GM21360 (cell line): ENCODE results near the gene MT1E.
A peak's percentile ranks its signal among the peaks of the same experiment; 100 is the strongest.
"Not testable (repeated sequence)": the region's sequence is repeated elsewhere in the genome, so short reads cannot be mapped to it uniquely, and the experiment has no call there.

ENCODE experiments used
- ATAC-seq: cut with Tn5 transposase; IDR thresholded peaks from one replicate; pipeline ENCODE4 v1.9.1; 2021; ENCODE audit warnings: mild to moderate bottlenecking, moderate library complexity; ENCODE audit not compliant: unreplicated experiment

The MT1E gene

DNA sequence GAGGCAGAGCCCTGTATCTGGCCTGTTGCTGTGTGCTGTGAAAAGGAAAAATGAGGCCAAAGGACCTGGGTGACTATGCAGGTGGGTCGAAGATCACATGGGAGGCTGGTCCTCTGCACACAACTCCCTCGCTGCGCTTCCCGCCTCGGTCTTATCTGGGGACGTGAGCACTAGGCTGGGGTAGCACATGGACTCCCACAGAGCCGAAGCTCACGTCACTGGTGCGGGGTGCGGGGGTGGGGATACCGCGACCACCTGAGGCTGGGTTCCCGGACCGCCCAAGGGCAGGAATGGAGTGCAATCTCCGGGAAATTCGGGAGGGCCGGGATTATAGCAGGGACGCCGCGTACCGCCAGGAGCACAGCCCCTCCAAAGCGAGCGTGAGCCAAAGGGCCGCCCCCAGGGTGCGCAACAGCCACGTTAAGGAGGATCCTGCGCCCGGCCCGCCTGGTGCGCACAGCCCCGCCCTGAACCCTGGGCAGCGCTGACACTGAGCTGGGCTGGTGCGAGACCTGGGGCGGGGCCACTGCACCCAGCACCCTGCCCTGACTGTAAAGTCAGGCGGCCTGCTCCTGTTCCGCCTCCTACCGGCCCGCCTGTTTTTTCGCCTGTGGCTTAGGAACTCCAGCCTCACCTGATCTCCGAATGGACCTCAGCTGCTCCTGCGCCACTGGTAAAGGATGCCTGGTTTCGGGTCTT lies 17.6 kb downstream of the MT1E start:
- ATAC-seq, result peak; percentile 54

DNA sequence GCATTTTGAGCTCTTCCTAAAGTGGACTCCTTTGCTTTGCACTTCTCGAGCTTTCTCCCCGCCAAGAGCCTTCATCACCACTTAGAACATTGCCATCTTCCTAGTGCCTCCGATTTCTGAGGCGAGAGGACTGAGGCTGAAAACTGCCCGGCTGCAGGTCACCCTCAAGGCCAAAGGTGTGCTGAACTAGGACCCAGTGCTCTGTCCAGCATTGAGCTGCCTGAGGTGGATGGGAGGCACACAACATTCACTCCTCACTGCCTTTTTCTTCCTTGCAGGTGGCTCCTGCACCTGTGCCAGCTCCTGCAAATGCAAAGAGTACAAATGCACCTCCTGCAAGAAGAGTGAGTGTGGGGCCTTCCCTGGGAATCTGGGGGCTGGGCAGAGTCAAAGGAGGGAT lies 18.3 kb downstream of the MT1E start:
- no peak for ATAC-seq

DNA sequence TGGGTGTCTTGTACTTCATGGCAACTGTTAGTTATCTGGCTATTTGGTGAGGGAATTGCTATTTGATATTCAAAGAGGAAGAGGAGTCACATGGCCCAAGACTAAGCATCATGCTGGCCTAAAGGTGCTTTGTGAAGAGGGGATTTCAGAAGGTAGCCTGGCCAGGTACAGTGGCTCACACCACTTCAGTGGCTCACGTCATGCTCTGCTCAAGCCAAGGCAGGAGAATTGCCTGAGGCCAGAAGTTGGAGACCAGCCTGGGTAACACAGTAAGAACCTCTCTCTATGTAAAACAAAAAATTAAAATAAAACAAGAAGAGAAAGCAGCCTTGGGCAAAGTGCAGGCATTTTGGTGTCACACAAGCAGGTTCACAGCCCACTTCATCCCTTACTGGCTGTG lies 19.7 kb downstream of the MT1E start:
- no peak for ATAC-seq

DNA sequence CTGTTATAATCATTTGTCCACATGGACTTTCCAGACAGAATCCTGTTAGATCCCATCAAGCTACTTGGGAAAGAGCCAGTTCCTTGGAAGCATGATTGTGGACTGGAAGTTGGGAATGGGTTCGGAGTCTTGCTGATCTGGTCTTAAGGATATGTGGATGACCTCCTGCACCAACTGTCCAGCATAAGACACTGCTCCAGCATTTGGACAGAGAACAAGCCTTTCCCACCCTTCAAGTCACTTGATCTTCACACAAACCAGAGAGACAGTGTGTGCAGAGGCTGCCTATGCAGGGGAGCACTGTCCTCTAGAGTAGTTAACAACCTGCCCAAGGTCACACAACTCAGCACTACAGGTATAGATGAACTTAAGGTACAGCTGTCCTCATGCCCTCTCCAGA lies 20.3 kb downstream of the MT1E start:
- no peak for ATAC-seq

DNA sequence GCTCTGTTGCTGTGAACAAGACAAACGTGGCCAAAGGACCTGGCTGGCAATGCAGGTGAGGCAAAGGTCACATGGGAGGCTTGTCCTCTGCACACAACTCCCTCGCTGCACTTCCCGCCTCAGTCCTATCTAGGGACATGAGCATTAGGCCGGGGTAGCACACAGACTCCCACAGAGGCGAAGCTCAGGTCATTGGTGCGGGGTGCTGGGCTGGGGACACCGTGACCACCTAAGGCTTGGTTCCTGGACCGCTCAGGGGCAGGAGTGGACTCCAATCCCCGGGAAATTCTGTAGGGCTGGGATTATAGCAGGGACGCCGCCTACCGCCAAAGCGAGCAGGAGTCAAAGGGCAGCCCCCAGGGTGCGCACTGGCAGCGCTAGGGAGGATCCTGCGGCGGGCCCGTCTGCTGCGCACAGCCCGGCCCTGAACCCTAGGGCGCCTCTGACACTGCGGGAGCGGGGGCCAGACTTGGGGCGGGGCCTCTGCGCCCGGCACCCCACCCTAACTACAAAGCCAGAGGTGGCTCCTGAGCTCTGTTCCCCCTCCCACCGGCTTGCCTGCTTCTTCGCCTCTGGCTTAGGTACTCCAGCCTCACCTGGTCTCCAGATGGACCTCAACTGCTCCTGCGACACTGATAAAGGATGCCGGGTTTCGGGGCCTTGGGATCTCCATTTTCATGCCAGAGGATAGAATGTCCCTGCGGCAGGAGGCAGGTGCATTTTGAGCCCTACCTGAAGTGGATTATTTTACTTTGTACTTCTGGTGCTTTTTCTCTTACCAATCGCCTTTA lies 22.3 kb downstream of the MT1E start:
- no peak for ATAC-seq

DNA sequence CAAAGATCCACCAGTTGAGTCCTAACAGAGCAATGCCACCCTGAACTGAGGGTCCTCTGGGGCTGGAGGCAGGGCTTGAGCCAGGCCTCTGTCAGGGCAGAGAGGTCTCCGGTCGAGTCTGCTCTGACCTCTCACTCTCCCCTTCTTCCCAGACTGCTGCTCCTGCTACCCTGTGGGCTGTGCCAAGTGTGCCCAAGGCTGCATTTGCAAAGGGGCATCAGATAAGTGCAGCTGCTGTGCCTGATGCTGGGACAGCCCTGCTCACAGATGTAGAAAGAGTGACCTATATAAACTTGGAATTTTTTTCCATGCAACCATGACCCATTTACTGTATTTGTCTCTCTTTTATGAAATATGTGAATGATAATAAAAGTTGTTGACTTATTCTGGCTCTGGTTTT lies 23.7 kb downstream of the MT1E start:
- no peak for ATAC-seq

DNA sequence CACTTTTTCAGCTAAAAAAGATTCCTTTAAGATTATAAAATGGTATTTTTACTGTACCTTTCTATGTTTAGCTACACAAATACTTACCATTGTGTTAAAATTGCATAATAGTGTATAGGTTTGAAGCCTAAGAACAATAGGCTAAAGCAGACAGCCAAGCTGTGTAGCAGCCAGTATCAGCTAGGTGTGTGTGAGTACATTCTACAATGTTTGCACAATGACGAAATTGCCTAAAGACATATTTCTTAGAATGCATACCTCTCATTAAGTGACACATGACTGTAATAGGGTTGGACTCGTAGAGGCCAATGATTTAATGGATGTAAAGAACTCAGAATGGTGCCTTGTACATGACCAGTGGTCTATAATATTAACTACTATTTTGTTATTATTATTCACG lies 24.2 kb downstream of the MT1E start:
- ATAC-seq, result no peak

DNA sequence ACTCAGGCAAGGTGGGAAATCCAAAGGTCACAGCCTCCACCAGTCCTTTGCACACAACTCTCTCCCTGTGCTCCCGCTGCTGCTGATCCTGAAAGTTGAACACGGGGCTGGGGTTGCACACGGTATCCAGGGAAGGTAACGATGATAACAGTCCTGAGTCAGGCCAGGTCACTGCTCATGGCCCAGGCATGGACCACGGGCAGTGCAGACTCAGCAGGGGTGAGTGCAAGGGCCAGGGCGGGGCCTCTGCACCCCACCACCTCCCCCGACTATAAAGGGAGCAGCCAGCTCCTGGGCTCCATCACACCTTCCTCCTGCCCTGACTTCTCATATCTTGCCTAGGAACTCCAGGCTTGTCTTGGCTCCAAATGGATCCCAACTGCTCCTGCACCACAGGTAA lies 26.0 kb downstream of the MT1E start, which contains the start of gene MT1B:
Gene MT1B, plus strand, starts transcription at position 301 of the 400 bp plus-strand sequence. Its CDS starts 68 bp downstream, at position 369.
- ATAC-seq, result no peak

DNA sequence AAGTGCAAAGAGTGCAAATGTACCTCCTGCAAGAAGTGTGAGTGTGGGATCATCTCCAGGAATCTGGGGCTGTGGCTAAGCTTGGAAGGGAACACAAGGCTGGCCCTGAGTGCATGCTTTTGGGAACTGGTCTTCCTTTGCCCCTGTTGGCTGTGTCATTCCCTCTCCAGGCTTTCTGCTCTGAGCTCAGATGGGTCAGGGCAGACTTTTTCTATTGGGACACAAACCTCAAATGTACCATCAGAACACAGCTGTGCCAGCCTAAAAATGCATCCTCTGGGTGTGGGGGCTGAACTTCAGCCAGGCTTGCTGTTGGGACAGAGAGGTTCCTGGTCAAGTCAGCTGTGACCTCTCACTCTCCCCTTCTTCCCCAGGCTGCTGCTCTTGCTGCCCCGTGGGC lies 27.0 kb downstream of the MT1E start:
- no peak for ATAC-seq

DNA sequence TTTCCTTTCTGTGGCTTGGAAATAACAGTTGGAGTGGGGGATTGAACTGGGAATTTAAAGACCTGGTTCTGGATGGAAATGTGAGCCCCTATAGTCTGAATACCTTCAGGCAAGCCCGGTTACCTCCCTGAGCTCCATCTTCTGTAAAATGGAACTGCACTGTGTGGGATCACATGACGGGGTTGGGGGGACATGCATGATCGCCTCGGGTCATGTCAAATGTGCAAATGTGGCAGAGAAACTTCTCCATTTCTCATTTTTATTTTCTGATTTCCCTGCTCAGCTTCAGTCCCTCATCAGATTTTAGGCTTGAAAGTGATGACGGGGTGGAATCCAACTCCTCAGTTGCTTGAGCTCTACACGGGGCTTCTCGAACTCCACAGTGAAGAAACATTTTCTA lies 27.6 kb downstream of the MT1E start:
- ATAC-seq, result no peak

DNA sequence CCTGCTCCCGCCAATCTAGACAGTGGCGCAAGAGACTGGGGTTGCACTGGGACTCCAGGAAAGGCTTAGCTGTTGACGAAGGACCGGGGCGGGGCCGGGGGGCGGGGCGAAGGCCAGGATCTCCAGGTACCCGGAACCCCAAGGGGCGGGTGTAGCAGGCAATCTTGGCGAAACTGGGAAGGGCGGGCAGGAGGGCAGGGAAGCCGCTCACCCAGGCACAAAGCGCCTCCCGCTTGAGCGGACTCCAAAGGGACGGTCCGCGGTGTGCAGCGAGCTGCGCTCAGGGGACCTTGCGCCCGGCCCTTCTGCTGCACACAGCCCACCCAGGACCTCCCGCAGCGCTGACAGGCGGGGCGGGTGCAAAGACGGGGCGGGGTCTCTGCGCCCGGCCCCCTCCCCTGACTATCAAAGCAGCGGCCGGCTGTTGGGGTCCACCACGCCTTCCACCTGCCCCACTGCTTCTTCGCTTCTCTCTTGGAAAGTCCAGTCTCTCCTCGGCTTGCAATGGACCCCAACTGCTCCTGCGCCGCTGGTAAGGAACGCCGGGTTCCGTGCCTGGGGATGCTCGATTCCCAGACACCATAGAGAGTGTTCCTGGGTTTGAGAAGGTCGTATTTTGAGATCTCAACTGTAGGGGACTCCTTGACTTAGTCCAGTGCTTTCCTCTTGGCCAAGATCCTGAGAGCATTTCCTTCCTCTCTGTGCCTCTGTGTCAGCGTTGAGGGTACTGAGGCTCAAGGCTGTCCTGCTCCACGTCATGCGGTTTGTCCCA lies 32.2 kb downstream of the MT1E start, which contains the start of gene MT1F:
Gene MT1F, plus strand, starts transcription at position 405 of the 772 bp plus-strand sequence. Its CDS starts 100 bp downstream, at position 505.
- ATAC-seq, result no peak

DNA sequence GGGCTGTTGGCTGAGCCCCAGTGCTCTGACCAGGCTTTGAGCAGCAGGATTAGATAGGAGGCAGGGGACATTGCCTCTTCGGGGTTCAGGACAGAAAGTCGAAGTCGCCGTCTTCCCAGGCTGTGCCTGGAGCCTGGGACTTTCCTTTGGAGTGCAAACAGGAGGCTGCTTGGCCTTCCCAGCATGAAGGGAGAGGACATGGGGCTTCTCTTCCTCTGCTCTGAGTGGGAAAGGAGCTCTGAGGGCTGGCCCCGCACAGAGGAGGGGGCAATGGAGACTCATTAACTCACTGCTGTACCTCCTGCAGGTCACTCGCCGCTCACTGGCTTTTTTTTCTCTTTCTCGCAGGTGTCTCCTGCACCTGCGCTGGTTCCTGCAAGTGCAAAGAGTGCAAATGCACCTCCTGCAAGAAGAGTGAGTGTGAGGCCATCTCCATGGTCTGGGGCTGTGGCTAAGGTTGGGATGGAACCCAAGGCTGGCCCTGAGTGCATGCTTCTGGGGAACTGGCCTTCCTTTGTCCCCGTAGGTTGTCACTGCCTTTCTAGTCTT lies 32.8 kb downstream of the MT1E start:
- ATAC-seq, result no peak

DNA sequence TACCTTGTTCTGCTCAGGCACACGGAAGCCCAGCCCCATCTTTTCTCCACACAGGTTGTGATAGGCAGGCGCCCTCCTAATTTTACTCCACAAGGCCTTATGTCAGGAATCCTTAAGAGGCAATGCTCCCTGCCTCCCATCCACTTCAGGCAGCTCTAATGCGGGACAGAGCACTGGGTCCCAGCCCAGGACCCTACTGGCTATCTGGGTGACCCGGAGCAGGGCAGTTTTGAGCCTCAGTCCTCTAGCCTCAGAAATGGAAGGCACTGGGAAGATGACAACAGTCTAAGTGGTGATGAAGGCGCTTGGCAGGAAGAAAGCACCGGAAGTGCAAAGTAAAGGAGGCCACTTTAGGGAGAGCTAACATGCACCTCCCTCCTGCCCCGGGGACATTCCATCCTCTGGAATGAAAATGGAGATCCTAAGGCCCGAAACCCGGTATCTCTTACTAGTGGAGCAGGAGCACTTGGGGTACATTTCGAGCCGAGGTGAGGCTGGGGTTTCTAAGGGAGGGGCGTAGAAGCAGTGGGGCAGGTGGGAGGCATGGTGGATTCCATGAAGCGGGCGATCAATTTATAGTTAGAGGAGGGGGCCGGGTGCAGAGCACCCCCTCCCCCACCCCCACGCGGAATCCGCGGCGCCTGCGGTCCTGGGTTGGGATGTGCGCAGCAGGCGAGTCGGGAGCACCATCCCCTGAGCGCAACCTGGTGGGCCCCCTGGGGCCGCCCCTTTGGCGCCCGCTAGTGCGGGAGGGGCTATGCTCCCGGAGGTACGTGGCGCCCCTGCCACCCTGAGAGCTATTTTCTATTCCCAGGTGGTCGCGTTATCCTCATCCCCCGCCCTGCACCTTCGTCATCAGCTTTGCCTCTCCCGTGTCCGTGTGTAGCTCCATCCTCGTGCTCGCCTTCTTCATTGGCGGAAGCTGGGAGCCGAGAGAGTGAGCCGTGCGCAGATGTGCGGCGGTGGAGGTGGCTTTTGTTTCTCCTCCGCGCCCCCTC lies 37.1 kb downstream of the MT1E start:
- no peak for ATAC-seq

DNA sequence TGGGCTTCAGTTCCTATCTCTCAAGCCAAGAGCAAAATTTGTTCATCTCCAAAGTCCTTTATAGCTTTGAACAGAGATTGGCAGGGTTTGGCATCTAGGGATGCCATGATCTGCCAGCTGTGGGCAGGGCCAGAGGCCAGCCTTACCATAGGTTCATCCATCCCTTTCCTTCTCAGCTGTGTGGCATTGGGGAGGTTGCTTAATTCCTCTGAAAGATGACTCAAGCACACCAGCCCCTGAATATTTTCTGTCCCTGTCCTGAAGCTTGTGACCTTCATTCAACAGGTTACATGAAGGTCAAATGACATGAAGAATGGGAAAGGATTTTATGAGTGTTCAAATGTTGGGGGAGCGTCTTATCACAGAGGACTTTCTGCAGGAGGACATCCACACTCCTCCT lies 38.9 kb downstream of the MT1E start:
- no peak for ATAC-seq

DNA sequence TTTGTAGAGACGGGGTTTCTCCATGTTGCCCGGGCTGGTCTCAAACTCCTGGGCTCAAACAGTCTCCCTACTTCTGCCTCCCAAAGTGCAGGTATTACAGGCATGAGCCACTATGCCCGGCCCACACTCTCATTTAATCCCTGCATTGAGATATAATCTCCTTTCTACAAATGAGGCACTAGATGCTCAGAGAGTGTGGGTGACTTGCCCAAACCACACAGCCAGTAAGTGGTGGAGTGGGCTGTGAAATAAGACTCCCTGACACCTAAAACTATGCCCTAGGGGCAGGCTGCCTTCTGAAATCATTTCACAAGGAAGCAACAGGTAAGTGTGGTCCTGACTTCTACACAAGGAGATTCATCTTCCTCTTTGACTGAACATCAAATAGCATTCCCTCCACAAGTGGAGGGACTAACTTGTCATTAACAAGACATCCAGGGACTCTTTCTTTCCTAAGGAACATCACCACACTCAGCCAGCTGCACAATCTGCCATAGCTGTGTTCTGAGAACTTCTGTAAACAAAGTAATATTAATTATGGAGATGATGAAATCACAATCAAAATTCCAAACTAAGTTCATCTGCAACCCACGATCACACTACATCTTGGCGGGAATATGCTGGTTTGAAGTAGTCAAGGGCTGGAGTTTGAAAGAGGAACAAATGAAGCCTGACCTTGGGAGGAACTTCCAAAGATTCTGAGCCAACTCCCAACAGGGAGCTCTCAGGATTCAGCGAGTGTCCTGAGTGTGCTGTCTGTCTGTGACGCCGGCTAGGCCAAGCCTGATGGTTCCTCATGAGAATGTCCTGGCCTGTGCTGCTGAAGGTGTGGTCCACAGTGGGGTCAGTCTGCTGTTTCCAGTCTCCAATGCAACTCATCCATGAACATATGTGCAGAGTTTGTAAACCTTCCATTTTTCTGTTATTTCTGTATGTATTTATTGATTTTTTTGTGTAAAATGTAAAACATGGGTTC lies 40.0 kb downstream of the MT1E start:
- not testable (repeated sequence) for ATAC-seq

DNA sequence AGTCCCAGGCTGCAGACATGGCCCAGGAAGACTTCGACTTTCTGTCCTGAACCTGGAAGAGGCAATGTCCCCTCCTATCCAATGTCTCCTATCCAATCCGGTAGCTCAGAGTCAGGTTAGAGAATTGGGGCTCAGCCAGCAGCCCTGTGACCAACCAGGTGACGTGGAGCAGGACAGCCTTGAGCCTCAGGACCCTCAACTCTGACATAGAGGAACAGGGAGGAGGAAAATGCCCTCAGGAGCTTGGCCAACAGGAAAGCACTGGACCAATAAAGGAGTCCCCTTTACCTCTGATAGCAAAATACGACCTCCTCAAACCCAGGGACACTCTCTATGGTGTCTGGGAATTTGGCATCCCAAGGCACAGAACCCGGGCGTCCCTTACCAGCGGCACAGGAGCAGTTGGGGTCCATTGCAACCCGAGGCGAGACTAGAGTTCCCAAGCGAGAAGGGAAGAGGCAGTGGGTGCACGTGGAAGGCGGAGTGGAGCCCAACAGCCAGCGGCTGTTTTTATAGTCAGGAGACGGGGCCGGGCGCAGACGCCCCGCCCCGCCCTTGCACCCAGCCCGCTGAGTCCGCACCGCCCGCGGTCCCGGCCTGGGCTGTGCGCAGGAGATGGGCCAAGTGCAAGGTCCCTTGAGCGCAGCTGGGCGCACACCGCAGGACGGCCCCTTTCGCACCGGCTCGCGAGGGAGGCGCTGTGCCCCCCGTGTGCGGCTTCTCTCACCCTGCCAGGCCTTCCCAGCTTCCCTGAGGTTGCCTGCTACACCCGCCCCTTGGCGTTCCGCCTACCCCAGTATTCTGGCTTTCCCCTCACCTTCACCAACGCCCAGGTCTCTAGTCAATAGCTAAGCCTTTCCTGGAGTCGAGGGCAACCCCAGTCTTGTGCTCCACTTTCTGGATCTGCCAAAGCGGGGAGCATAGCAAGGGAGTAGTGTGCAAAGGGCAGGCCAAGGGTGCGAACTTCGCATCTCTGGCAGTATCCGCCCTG lies 42.3 kb downstream of the MT1E start, which contains the start of gene MT1G:
Gene MT1G, minus strand, starts transcription at position 485 of the 991 bp plus-strand sequence. Its CDS starts 72 bp downstream, at position 413.
- no peak for ATAC-seq
